Central memory CD8-positive, alpha-beta T cell (primary cell): Measurements from ENCODE around the gene FHIT.

Source experiments
- ATAC-seq: fragments of 150-1000 bp; cut with Tn5 transposase; replicated peaks from 2 replicates; pipeline ENCODE4 v1.10.0; 2022; ENCODE audit warnings: mild to moderate bottlenecking, moderate FRiP score, moderate number of reproducible peaks; ENCODE audit not compliant: poor library complexity, severe bottlenecking; ENCODE audit errors: extremely low read depth
- DNase-seq, 2 donors: peaks; one replicate each; pipeline ENCODE4 v3.0.0; 2021; ENCODE audit warnings: low spot score in 2 of 2
- H3K27ac Mint-ChIP-seq: one replicate; pipeline ENCODE4 v1.8.0; 2022; ENCODE audit warnings: low read depth, mild to moderate bottlenecking, moderate library complexity, mixed read lengths
- H3K27me3 Mint-ChIP-seq: one replicate; pipeline ENCODE4 v1.8.0; 2022; ENCODE audit warnings: mixed read lengths
- H3K36me3 Mint-ChIP-seq: one replicate; pipeline ENCODE4 v1.8.0; 2022; ENCODE audit warnings: mild to moderate bottlenecking, moderate library complexity, mixed read lengths; ENCODE audit not compliant: insufficient read depth
- H3K4me1 Mint-ChIP-seq: one replicate; pipeline ENCODE4 v1.8.0; 2022; ENCODE audit warnings: mixed read lengths
- H3K4me3 Mint-ChIP-seq: one replicate; pipeline ENCODE4 v1.8.0; 2022; ENCODE audit warnings: mild to moderate bottlenecking, moderate library complexity, mixed read lengths
- H3K9me3 Mint-ChIP-seq: one replicate; pipeline ENCODE4 v1.8.0; 2022; ENCODE audit warnings: mixed read lengths

Gene FHIT

GRCh38 chr3:59867185-59868002 is 1383.9 kb downstream of the FHIT start:
- no peak overlapping the region for H3K4me3 Mint-ChIP-seq

GRCh38 chr3:59866076-59866475 is 1385.2 kb downstream of the FHIT start:
- peaks cover 13% of the 10 kb centered on the region for H3K4me1 Mint-ChIP-seq
- DNase-seq, result no peak

More at GRCh38 chr3:59867185-59868002, 1383.9 kb downstream of the FHIT start:
- H3K36me3 Mint-ChIP-seq, result peaks cover 3% of the 10 kb centered on the region
- H3K27me3 Mint-ChIP-seq, result no peaks in the 10 kb centered on the region
- no peak overlapping the region for H3K27ac Mint-ChIP-seq
- no peaks in the 10 kb centered on the region for H3K9me3 Mint-ChIP-seq
- H3K4me1 Mint-ChIP-seq, result peaks cover 13% of the 10 kb centered on the region
- no peak for ATAC-seq
- DNase-seq, result no peak

GRCh38 chr3:59865351-59865750 is 1385.9 kb downstream of the FHIT start:
- no peaks in the 10 kb centered on the region for H3K9me3 Mint-ChIP-seq

More at GRCh38 chr3:59866076-59866475, 1385.2 kb downstream of the FHIT start:
- H3K9me3 Mint-ChIP-seq, result no peaks in the 10 kb centered on the region
- no peak overlapping the region for H3K4me3 Mint-ChIP-seq
- H3K36me3 Mint-ChIP-seq, result peaks cover 1% of the 10 kb centered on the region
- no peak for ATAC-seq
- no peaks in the 10 kb centered on the region for H3K27me3 Mint-ChIP-seq
- H3K27ac Mint-ChIP-seq, result no peak overlapping the region

GRCh38 chr3:59862686-59863085 is 1388.6 kb downstream of the FHIT start:
- no peak overlapping the region for H3K27ac Mint-ChIP-seq
- peaks cover 10% of the 10 kb centered on the region for H3K4me1 Mint-ChIP-seq
- no peak for ATAC-seq
- H3K36me3 Mint-ChIP-seq, result peaks cover 1% of the 10 kb centered on the region
- no peaks in the 10 kb centered on the region for H3K27me3 Mint-ChIP-seq
- H3K9me3 Mint-ChIP-seq, result no peaks in the 10 kb centered on the region
- DNase-seq, result no peak
- no peak overlapping the region for H3K4me3 Mint-ChIP-seq

More at GRCh38 chr3:59865351-59865750, 1385.9 kb downstream of the FHIT start:
- DNase-seq, result no peak
- H3K27me3 Mint-ChIP-seq, result no peaks in the 10 kb centered on the region
- no peak overlapping the region for H3K27ac Mint-ChIP-seq
- H3K36me3 Mint-ChIP-seq, result peaks cover 1% of the 10 kb centered on the region
- H3K4me3 Mint-ChIP-seq, result no peak overlapping the region
- ATAC-seq, result no peak
- H3K4me1 Mint-ChIP-seq, result peaks cover 13% of the 10 kb centered on the region

- ATAC-seq (peak; percentile 93), DNase-seq (peak; percentile 59 to 62)
- H3K27me3 Mint-ChIP-seq, result no peaks in the 10 kb centered on the region
- no peak overlapping the region for H3K4me3 Mint-ChIP-seq
- H3K36me3 Mint-ChIP-seq, result no peaks in the 10 kb centered on the region
- H3K27ac Mint-ChIP-seq, result no peak overlapping the region
- H3K4me1 Mint-ChIP-seq, result peaks cover 7% of the 10 kb centered on the region
- no peaks in the 10 kb centered on the region for H3K9me3 Mint-ChIP-seq
Observed at GRCh38 chr3:59857589-59858346, 1393.5 kb downstream of the FHIT start.

- H3K36me3 Mint-ChIP-seq, result no peaks in the 10 kb centered on the region
- H3K4me3 Mint-ChIP-seq, result no peak overlapping the region
- ATAC-seq (no peak), DNase-seq (no peak)
- H3K27me3 Mint-ChIP-seq, result no peaks in the 10 kb centered on the region
- H3K9me3 Mint-ChIP-seq, result no peaks in the 10 kb centered on the region
- H3K4me1 Mint-ChIP-seq, result peaks cover 7% of the 10 kb centered on the region
- no peak overlapping the region for H3K27ac Mint-ChIP-seq
Observed at GRCh38 chr3:59856934-59857460, 1394.3 kb downstream of the FHIT start.

GRCh38 chr3:59854061-59854709 is 1397.1 kb downstream of the FHIT start:
- H3K36me3 Mint-ChIP-seq, result no peaks in the 10 kb centered on the region
- no peaks in the 10 kb centered on the region for H3K27me3 Mint-ChIP-seq
- H3K9me3 Mint-ChIP-seq, result no peaks in the 10 kb centered on the region
- peaks cover 7% of the 10 kb centered on the region for H3K4me1 Mint-ChIP-seq
- no peak for DNase-seq
- no peak for ATAC-seq
- no peak overlapping the region for H3K4me3 Mint-ChIP-seq
- no peak overlapping the region for H3K27ac Mint-ChIP-seq

GRCh38 chr3:59850417-59850816 is 1400.8 kb downstream of the FHIT start:
- Mint-ChIP-seq H3K27ac (no peak overlapping the region), H3K36me3 (no peaks in the 10 kb centered on the region), H3K4me3 (no peak overlapping the region), H3K27me3 (no peaks in the 10 kb centered on the region), H3K9me3 (peaks cover 10% of the 10 kb centered on the region), H3K4me1 (no peaks in the 10 kb centered on the region)
- ATAC-seq, result no peak
- DNase-seq, result no peak

GRCh38 chr3:59845386-59845785 is 1405.9 kb downstream of the FHIT start:
- H3K27ac Mint-ChIP-seq, result no peak overlapping the region
- ATAC-seq (no peak), DNase-seq (no peak)
- peaks cover 10% of the 10 kb centered on the region for H3K9me3 Mint-ChIP-seq
- no peaks in the 10 kb centered on the region for H3K27me3 Mint-ChIP-seq
- H3K4me1 Mint-ChIP-seq, result peaks cover 8% of the 10 kb centered on the region
- no peak overlapping the region for H3K4me3 Mint-ChIP-seq
- H3K36me3 Mint-ChIP-seq, result no peaks in the 10 kb centered on the region

GRCh38 chr3:59843821-59844220 is 1407.4 kb downstream of the FHIT start:
- H3K27me3 Mint-ChIP-seq, result no peaks in the 10 kb centered on the region
- peaks cover 10% of the 10 kb centered on the region for H3K9me3 Mint-ChIP-seq
- ATAC-seq (no peak), DNase-seq (no peak)
- H3K27ac Mint-ChIP-seq, result no peak overlapping the region
- H3K36me3 Mint-ChIP-seq, result no peaks in the 10 kb centered on the region
- H3K4me3 Mint-ChIP-seq, result no peak overlapping the region
- H3K4me1 Mint-ChIP-seq, result peaks cover 20% of the 10 kb centered on the region

- Mint-ChIP-seq H3K4me1 (peaks cover 20% of the 10 kb centered on the region), H3K9me3 (no peaks in the 10 kb centered on the region), H3K36me3 (no peaks in the 10 kb centered on the region), H3K27ac (peak overlapping the region; percentile 16), H3K4me3 (no peak overlapping the region), H3K27me3 (no peaks in the 10 kb centered on the region)
- DNase-seq, result no peak
- ATAC-seq, result no peak
Observed at GRCh38 chr3:59839810-59840515, 1411.3 kb downstream of the FHIT start.

GRCh38 chr3:59839283-59839682 is 1412.0 kb downstream of the FHIT start:
- Mint-ChIP-seq H3K4me1 (peaks cover 20% of the 10 kb centered on the region), H3K27me3 (no peaks in the 10 kb centered on the region), H3K9me3 (no peaks in the 10 kb centered on the region), H3K36me3 (no peaks in the 10 kb centered on the region), H3K27ac (peak overlapping the region; percentile 16), H3K4me3 (no peak overlapping the region)
- DNase-seq (no peak), ATAC-seq (no peak)
